ENCODE results near the gene UBXN7.
A peak's percentile ranks its signal among the peaks of the same experiment; 100 is the strongest.
"Not testable (repeated sequence)": the region's sequence is repeated elsewhere in the genome, so short reads cannot be mapped to it uniquely, and the experiment has no call there.

The UBXN7 gene

DNA sequence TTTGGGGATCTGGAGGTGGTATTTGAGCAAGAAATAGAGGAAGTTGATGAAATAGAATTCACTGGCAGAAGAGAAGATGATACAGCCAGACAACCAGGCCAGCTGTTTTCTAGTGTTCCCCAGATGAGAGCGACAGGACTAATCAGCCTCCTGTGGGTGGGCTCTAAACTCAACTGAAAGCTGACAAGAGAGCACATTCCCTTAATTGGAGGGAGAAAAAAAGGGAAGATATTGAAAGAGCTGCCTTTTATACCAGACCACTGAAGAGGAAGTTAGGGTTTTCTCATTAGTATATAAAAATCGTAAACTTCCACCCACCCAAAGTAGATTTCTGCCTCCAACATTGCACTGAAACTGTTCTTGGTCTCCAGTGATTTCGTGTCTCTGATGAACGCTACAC lies 87.6 kb downstream of the UBXN7 start:
- TF ChIP-seq CTCF (IDR thresholded peaks at IDR 0.05), result no peak
- H3K4me3 ChIP-seq (ENCODE audit: low read depth in 1 of 2, low read length in 1 of 2), result no peak overlapping the region
- H3K27ac ChIP-seq, result peak overlapping the region; percentile 36
- H3K9me3 ChIP-seq, result no peaks in the 10 kb centered on the region
- H3K4me1 ChIP-seq (ENCODE audit: control insufficient read depth in 1 of 2, insufficient read depth in 1 of 2, low read depth in 1 of 2, low read length in 1 of 2), result peaks cover 11 to 16% of the 10 kb centered on the region in 2 experiments
- H3K36me3 ChIP-seq, result peaks cover 17% of the 10 kb centered on the region
- H3K27me3 ChIP-seq, result no peaks in the 10 kb centered on the region

DNA sequence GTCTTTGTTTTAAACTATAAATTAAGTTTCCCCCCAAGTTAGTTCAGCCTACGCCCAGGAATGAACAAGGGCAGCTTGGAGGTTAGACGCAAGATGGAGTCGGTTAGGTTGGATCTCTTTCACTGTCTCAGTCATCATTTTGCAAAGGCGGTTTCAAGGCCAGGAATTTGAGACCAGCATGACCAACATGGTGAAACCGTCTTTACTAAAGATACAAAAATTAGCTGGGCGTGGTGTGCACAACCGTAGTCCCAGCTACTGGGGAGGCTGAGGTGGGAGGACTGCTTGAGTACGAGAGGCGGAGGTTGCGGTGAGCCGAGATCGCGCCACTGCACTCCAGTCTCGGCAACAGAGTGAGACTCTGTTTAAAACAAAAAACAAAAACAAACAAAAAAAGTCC lies 88.3 kb downstream of the UBXN7 start:
- H3K4me3 ChIP-seq (ENCODE audit: low read depth in 1 of 2, low read length in 1 of 2); H3K27me3 ChIP-seq; H3K27ac ChIP-seq; H3K9me3 ChIP-seq: not testable (repeated sequence)
- Histone ChIP-seq H3K4me1 (ENCODE audit: control insufficient read depth in 1 of 2, insufficient read depth in 1 of 2, low read depth in 1 of 2, low read length in 1 of 2) (peaks cover 11 to 16% of the 10 kb centered on the region in 2 experiments), H3K36me3 (peaks cover 12% of the 10 kb centered on the region)

- H3K9me3 ChIP-seq, result no peaks in the 10 kb centered on the region
- no peaks in the 10 kb centered on the region for H3K36me3 ChIP-seq
- no peak overlapping the region for H3K4me3 ChIP-seq (ENCODE audit: low read depth in 1 of 2, low read length in 1 of 2)
- no peaks in the 10 kb centered on the region for H3K27me3 ChIP-seq
- no peak overlapping the region for H3K27ac ChIP-seq
- TF ChIP-seq CTCF (IDR thresholded peaks at IDR 0.05), result no peak
- H3K4me1 ChIP-seq (ENCODE audit: control insufficient read depth in 1 of 2, insufficient read depth in 1 of 2, low read depth in 1 of 2, low read length in 1 of 2), result peaks cover 11 to 16% of the 10 kb centered on the region in 2 experiments
Measured at GRCh38 chr3:196341137-196341536, 91.1 kb downstream of the UBXN7 start.

- TF ChIP-seq CTCF (IDR thresholded peaks at IDR 0.05), result no peak
- H3K36me3 ChIP-seq, result no peaks in the 10 kb centered on the region
- H3K9me3 ChIP-seq, result no peaks in the 10 kb centered on the region
- H3K27me3 ChIP-seq, result no peaks in the 10 kb centered on the region
- H3K4me1 ChIP-seq (ENCODE audit: control insufficient read depth in 1 of 2, insufficient read depth in 1 of 2, low read depth in 1 of 2, low read length in 1 of 2), result peaks cover 11 to 16% of the 10 kb centered on the region in 2 experiments
- H3K27ac ChIP-seq, result no peak overlapping the region
- no peak overlapping the region for H3K4me3 ChIP-seq (ENCODE audit: low read depth in 1 of 2, low read length in 1 of 2)
Measured at GRCh38 chr3:196340466-196340865, 91.8 kb downstream of the UBXN7 start.

GRCh38 chr3:196339493-196340254 lies 92.6 kb downstream of the UBXN7 start:
- Histone ChIP-seq H3K4me3 (ENCODE audit: low read depth in 1 of 2, low read length in 1 of 2) (no peak overlapping the region), H3K9me3 (no peaks in the 10 kb centered on the region), H3K4me1 (ENCODE audit: control insufficient read depth in 1 of 2, insufficient read depth in 1 of 2, low read depth in 1 of 2, low read length in 1 of 2) (peaks cover 6 to 10% of the 10 kb centered on the region in 2 experiments), H3K27me3 (no peaks in the 10 kb centered on the region), H3K36me3 (no peaks in the 10 kb centered on the region), H3K27ac (no peak overlapping the region)
- TF ChIP-seq CTCF (IDR thresholded peaks at IDR 0.05), result no peak

GRCh38 chr3:196339044-196339443 lies 93.2 kb downstream of the UBXN7 start:
- no peaks in the 10 kb centered on the region for H3K27me3 ChIP-seq
- peaks cover 3 to 6% of the 10 kb centered on the region in 2 experiments for H3K4me1 ChIP-seq (ENCODE audit: control insufficient read depth in 1 of 2, insufficient read depth in 1 of 2, low read depth in 1 of 2, low read length in 1 of 2)
- no peaks in the 10 kb centered on the region for H3K36me3 ChIP-seq
- no peak overlapping the region for H3K4me3 ChIP-seq (ENCODE audit: low read depth in 1 of 2, low read length in 1 of 2)
- TF ChIP-seq CTCF (IDR thresholded peaks at IDR 0.05), result no peak
- H3K27ac ChIP-seq, result no peak overlapping the region
- H3K9me3 ChIP-seq, result no peaks in the 10 kb centered on the region
